GM19239 (cell line): ENCODE data around the gene ITSN1.

Source experiments
- DNase-seq: peaks from one replicate; pipeline ENCODE4 v3.0.0; 2011; ENCODE audit warnings: low spot score; ENCODE audit not compliant: insufficient read length
- FAIRE-seq: peaks from 2 replicates; lab custom pipeline; 2011; peaks lifted over from hg19 to GRCh38; lab: Jason Lieb, UNC

Gene ITSN1

GRCh38 chr21:33939226-33939625, 296.9 kb downstream of the ITSN1 start:
- FAIRE-seq (no peak), DNase-seq (no peak)

DNA sequence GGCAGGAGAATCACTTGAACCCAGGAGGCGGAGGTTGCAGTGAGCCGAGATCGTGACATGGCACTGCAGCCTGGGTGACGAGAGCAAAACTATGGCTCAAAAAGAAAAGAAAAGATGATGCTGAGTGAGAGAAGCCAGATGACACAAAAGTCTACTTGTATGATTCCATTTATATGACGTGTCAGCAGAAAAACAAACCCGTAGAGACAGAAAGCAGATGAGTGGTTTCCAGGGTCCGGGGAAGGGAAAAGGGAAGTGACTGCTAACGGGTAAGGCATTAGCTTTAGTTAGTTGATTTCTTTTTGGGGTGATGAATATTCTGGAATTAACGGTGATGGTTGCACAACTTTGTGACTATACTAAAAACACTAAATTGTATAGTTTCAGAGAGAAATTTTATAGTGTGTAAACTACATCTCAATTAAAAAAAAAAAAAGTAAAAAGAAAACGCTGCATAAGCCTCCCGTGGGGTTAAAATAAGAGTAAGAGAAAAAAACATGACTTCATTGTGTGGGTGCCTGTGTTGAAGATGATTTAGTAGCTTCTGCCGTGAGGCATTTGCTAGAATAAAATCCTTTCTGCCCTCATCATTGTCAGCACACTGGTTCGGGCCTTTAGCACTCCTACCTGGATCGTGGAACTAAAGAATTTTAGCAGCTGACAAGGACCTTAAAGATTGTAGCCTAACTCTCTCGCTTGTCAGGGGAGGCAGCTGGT, 298.0 kb downstream of the ITSN1 start:
- DNase-seq (no peak), FAIRE-seq (no peak)

- DNase-seq, result no peak
These were observed 298.6 kb downstream of the ITSN1 start for GRCh38 chr21:33940881-33941245.

DNA sequence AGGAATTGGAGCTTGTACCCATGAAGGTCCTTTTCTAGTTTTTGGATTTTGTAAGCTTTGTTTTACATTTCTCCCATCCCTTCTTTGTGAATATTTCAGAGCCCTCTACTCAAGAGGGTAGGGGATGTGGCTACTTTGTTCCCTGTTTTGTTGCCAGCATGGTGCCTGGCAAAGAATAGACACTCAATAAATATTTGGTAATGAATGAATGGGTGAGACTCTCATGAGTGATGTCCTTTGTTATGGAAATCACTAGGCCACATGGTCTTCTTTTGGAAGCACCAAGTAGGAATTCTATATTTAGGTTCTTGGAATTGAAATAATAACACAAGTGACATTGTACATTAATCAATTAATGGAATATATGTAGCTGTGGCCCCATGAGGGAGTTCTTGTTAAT, 300.1 kb downstream of the ITSN1 start:
- FAIRE-seq (no peak), DNase-seq (no peak)

More at GRCh38 chr21:33940881-33941245, 298.6 kb downstream of the ITSN1 start:
- no peak for FAIRE-seq

DNA sequence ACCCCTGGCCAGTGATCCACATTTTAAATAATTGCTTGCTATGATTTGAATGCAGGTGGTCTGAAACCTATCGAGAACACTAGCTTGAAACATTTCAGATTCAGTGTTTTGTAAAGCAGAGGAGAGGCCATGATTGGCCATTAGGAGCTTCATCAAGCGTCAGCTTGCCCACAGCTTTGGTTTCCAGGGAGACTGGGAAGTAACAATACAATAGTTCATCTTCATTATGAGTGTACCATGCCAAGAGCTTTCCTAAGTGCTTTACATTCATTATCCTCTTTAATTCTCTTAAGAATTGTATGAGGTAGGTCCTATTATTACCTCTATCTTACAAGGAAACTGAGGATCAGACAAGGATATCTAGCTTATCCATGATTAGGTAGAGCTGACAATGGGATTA, 301.0 kb downstream of the ITSN1 start:
- FAIRE-seq, result no peak
- DNase-seq, result no peak

DNA sequence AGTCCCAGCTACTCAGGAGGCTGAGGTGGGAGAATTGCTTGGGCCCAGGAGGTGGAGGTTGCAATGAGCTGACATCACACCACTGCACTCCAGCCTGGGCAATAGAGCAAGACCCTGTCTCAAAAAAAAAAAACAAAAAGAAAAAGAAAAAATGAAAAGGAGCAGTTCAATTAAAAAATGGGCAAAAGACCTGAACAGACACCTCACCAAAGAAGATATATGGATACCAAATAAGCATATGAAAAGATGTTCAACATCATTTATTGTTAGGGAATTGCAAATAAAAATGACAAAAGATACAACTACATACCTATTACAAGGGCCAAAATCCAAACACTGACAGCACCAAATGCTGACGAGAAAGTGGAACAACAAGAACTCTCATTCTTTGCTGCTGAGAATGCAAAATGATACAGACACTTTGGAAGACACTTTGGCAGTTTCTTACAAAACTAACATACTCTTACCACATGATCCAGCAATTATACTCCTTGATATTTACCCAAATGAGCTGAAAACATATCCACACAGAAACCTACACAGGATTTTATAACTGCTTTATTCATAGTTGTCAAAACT, 302.0 kb downstream of the ITSN1 start:
- DNase-seq (no peak), FAIRE-seq (no peak)

GRCh38 chr21:33945652-33946270, 303.5 kb downstream of the ITSN1 start:
- FAIRE-seq (no peak), DNase-seq (no peak)

DNA sequence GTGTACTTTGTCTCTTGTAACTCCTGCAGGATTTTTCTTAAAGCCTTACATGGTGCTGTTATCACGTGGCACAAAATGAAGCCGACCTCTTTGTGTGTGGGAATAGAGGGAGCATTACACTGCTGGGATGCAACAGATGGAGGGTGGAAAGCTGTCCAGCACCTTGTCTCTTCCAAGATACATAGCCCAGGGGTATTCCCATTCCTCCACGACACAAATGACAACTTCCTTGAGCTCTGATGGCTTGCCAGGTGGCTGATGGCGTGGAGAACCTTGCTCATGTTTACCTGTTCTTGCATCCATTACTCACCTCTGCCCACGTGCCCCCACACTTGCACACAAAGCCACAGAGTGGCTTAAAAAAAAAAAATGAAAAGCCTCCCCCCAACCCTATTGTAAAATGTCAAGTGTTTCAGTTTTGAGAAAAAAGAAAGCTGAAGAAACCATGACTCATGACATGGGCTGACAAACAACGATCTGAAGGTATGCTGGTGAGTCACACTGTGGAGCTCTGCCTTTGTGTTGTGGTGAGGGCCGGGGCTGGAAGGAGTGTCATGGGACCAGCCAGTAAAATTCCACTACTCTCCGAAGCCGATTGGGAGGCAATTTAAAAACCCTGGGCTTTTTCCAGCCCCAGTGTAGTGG, 305.3 kb downstream of the ITSN1 start:
- no peak for DNase-seq
- FAIRE-seq, result peak; percentile 84

GRCh38 chr21:33948096-33948950, 306.0 kb downstream of the ITSN1 start:
- FAIRE-seq, result peak; percentile 82

GRCh38 chr21:33948951-33949444, 306.7 kb downstream of the ITSN1 start:
- FAIRE-seq (peak; percentile 26), DNase-seq (no peak)

More at GRCh38 chr21:33948096-33948950, 306.0 kb downstream of the ITSN1 start:
- DNase-seq, result no peak
